ENCODE measurements around the gene METTL23.
"Not testable (repeated sequence)": the region's sequence is repeated elsewhere in the genome, so short reads cannot be mapped to it uniquely, and the experiment has no call there.

Gene METTL23

DNA sequence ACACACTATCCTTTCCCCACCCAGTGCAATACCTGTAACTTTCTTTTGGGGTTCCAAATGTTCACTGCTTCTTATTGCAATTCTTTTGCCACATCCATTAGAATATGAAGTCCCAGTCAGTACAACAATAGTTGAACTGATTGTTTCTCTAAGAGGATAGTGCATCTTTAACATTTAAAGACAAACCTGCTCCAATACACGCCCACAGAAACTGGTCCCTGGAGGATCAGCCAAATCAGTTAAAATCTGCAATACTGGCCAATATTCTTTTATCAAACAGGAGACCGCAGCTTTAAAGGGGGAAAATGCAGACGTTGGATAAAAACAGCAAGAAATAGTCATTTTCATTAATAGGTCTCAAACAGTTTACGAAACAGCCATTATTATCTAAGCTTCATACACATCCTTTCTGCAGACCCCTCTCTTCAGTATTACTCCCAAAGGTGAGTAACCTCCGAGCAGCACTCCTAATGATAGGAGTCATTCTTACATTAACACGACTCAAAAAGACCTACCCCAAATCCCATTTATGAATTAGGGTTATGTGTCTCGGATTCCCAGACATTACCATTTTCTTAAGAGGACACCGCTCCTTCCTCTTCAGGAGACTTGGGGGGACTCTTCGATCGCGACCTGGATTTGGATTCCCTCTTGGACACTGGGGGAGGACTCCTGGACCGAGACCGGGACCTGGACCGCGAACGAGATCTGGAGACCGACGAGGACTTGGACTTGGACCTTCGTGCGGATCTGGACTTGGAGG is 9.1 kb downstream of the METTL23 start:
- no peak for DNase-seq (ENCODE audit: low read depth)

DNA sequence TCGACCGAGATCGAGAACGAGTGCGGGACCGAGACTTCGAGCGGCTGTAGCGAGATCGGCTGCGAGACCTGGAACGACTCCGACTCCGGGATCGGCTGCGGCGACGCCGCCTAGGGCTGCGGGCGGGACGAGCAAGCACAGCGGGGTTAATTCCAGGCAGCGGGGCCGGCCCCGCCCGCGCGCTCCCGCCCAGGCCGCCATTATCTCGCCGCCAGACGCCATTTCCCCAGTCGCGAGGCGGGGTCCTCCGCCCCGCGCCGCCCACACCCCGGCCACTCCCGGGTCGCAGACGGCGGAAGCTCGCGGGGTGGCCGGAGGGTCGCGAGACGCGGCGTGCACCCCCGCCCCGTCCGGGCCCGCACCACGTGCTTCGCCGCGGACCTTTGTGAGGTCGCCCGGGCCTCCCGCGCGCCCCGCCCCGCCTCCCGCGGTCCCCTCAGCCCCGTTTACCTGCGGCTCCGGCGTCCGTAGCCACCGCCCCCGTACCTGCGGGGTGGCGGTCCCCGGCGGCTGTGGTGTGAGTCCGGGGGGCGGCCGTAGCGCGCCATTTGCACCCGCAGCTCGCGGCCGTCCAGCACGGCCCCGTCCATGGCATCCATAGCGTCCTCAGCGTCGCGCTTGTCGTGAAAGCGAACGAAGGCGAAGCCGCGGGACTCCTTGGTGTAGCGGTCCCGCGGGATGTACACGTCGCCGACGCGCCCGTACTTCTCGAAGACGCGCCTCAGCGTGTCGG is 9.9 kb downstream of the METTL23 start:
- no peak for DNase-seq (ENCODE audit: low read depth)

DNA sequence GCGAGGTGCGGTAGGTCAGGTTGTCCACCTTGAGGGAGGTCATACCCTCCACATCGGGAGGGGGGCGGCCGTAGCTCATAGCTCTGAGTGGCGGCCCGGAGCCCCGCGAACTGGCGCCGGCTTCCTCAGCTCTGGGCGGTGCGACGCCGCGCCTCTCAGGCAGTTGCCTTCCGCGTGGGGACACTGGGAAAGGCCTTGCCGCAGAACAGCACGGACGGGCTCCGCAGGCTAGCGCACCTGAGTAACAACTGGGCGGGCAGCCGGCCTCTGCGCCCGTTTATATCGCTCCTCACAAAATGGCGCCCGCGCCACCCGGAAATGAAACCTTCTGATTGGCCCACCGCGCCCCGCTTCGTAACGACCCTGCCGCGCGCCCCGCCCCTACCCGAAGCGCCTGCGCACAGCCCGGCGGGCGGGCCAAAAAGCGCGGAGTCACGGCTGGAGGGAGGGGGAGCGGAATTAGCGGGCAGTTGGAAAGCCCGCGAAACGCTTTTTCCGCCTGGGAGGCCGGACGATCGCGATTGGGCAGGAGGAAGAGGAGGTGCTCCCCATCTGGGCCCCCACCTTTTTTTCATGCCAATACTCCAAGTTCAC is 10.5 kb downstream of the METTL23 start, which contains the start of gene SRSF2:
Gene SRSF2, minus strand, starts transcription at position 250 of the 594 bp plus-strand sequence. Its CDS starts 171 bp downstream, at position 79.
- DNase-seq (ENCODE audit: low read depth): peak; percentile 92

DNA sequence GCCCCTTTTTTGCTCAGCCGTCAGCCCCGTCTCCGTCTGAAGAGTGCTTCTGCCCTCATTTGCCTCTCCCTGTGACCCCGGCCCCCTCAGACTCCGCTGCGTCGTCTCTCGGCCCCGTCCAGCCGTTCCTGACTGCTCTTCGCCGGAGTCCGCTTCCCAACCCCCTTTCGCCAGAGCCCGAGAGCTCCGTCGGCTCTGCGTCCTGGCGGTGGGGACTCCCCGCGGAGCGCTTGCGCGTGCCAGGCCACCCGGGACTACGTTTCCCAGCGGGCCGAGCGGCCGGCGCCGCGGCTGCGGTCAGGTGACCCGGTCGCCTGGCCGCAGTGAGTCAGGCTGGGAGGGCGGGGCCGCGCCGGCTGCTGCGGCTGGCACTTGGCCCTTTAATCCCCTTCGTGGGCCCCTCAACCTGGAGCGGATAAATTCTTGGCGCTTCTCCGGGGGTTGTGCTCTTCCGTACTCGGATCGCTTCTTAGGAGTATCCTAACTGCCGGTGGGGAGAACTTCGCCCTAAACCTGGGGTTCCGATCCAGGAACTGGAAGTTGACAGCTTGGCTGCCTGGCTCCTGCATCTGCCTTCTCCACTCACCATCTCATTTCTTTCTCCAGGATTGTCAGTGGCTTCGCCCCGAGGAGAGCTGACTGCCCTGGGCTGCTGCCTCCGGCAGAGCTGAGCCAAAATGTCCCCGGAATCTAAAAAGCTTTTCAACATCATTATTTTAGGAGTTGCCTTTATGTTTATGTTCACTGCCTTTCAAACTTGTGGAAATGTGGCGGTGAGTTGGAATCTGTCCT is 11.2 kb downstream of the METTL23 start, which contains the start of gene MFSD11:
Gene MFSD11, plus strand, starts transcription at position 444 of the 792 bp plus-strand sequence. Its CDS starts 234 bp downstream, at position 678.
- peak; percentile 76 for DNase-seq (ENCODE audit: low read depth)

DNA sequence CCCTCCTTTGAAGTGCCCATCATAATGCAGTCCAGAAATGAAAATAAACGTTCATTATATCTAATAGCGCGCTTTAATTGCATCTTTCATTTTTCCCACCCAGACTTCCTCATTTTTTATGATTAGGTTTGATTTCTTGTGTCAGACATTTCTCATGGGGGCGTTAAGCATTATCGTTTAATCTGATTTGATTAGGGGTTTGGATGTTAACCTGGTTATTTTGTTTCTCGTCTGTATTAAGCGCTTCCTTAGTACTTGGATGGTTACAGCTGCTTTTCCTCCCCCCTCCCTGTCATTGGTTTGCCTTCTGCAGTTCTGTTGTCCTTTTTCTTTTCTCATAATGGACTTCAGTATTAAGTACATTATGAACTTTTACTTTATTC is 11.8 kb downstream of the METTL23 start:
- no peak for DNase-seq (ENCODE audit: low read depth)

DNA sequence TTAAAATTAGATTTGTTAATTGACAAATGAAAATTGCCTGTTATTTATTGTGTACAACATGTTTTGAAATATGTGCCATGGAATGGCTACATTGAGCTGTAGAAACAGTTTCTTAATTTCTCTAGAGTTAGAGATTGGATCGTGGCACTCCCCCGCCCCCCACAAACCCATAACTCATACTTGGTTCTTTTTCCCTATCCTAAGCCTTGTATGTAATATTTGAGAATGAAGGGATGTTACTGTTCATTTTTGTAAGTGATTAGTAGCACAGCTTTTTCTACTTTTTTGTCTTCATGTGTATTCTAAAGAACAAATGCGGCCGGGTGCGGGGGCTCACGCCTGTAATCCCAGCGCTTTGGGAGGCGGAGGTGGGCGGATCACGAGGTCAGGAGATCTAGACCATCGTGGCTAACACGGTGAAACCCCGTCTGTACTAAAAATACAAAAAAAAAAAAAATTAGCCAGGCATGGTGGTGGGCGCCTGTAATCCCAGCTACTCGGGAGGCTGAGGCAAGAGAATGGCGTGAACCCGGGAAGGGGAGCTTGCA is 13.0 kb downstream of the METTL23 start:
- DNase-seq (ENCODE audit: low read depth): not testable (repeated sequence)

DNA sequence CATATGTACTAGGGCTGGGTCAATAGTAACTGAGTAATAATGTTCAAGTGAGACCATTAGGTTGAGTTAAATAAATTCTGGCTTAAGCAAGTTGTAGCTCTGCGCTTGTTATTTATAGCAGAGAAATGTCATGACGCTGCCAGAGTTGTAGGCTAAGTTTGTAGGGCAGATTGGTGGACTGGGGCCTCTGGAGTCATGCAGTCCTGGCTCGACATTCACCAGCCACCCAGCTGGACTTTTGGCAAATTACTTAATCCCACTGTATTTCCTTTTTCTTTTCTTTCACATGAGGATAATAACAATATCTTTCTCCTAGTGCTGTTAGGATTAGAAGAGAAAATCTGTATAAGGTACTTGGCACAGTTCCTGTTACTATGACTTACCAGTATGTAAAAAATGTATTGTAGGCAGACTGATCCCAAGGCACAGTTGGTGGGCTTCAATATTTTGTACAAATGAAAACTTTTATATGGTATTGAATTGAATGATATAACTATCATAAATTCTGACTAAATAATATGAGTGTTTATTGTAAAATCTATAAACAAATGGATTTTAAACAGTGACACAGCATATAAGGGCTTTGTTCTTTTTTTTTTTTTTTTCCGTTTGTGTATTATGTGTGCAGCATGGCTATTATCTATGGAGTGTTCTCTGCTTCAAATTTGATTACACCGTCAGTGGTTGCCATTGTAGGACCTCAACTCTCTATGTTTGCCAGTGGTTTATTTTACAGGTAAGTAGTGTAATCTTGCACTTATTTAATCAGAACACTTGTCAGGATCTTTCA is 13.9 kb downstream of the METTL23 start:
- no peak for DNase-seq (ENCODE audit: low read depth)

DNA sequence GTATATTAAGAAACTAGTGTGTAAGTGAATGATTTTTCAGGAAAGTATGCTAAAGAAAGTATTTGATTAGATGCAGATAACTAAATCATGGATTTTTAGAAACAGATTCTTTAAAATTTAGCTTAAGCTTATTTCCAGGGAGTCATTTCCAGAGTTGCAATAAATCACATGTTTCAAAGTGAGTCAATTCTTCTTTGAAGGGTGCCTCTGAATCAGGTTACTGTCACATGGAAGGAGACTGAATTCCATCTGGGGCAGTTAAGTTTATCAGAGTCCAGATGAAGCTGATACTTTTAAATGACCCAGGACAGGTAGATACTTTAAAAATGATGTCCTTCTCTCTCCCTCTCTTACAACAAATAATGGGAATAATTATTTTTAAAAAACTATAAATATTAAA is 16.3 kb downstream of the METTL23 start:
- no peak for DNase-seq (ENCODE audit: low read depth)

DNA sequence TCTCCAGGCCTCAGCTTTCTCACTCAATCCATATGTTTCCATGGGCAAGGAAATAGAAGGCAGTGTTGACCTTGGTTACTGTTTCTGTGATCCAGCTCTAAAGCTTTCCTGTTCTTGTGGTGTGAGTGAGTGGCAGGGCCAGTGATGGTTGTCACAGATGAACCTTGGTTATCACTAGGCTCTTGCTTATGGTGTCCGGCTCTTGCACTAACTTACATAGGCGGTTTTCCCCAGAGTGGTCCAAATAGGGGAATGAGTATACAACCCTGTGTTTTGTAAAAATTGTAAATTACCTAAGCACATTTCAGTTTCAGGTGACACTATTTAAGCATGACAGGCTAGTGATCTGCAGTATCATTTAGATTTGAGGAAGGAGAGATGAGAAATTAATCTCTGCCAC is 18.1 kb downstream of the METTL23 start:
- DNase-seq (ENCODE audit: low read depth): no peak

DNA sequence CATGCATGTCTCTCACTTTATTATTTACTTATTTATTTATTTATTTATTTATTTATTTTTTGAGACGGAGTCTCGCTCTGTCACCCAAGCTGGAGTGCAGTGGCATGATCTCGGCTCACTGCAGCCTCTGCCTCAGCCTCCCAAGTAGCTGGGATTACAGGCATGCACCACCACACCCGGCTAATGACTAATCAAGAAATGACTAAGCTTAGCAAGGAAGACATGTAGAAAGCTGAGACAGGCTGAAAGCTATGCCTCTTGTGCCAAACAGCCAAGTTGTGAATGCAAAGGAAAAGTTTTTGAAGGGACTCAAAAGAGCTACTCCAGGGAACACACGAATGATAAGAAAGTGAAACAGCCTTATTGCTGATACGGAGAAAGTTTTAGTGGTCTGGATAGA is 19.1 kb downstream of the METTL23 start:
- DNase-seq (ENCODE audit: low read depth): not testable (repeated sequence)

DNA sequence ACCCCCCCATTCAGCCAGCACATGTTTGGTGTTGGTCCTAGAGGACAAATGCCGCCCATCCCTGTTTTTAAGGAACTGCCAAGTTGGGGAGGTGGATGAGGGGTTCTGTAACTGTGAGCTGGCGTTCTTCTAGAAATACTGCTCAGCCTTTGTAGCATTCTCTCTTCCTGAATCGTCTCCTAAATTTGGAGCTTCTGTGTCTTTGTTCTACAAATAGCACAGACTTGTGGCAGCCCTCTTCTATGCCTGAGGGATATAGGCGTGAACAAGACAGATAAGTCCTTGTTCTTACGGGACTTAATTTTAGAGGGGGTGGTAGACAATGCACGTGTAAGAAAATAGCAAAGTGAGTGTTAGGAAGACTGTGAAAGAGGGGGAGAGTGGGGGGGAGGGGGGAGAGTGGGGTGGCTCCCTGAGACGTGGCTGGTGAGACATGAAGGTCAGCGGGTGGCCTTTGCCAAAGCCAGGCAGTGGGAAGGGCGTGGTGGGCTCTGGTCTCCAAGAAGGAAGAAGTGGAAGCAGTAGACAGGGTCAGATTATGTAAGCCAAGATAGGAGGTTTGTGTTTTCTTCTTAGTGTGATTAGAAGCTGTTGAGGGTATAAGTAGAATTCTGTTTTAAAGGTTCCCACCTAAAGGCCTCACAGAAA is 21.2 kb downstream of the METTL23 start:
- no peak for DNase-seq (ENCODE audit: low read depth)

DNA sequence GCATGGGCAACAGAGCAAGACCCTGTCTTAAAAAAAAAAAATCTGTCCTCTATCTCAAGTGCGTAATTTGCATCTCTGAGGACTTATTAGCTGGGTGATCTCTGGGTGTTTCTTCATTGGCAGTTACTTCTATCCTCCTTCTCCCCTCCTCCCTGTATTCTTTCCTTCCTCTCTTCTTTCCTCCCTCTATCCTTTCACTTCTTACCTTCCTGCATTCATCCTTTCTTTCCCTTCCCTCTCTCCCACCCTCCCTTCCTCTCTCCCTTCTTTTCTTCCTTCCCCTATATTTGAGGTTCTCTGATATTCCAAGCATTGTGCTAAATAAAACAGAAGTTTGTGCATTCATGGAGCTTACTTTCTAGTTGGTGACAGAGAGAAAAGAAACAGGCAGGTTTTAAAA is 22.0 kb downstream of the METTL23 start:
- no peak for DNase-seq (ENCODE audit: low read depth)

DNA sequence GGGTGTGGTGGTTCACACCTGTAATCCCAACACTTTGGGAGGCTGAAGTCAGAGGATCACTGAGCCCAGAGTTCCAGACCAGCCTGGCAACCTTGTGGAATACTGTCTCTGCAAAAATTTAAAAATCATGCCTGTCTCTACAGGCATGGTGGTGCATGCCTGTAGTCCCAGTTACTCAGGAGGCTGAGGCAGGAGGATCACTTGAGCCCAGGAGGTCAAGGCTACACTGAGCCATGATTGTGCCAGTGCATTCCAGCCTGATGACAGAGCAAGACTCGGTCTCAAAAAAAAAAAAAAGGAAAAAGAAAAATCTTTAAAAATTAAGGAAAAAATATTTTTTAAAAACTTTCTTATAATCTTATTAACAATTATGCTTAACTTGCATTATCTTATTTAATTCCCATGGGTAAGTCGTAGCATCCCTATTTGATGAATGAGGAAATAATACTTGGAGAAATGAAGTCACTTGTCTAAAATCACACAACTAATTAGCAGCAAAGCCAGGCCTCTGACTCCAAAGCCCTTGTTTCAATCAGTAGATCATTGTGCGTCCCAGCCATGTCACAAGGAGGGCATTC is 24.9 kb downstream of the METTL23 start:
- DNase-seq (ENCODE audit: low read depth): no peak

DNA sequence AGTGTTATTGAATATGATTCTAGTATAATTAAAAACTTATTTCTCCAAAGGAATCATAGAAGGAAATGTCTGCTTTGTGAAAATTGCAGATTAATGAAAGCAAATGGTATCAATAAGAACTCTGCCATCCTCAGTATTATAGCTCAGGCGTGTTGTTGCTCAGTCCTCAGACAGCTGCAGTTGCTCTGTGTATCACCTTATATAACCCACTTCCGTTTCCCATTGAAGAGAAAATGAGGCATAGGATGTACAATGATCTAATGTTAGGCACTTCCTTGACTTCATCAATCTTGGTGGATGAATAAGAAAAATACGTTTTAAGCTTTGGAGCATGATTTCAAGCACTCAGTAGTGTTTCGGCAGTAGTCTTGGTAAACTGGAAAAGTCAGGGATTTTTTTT is 25.4 kb downstream of the METTL23 start:
- no peak for DNase-seq (ENCODE audit: low read depth)

DNA sequence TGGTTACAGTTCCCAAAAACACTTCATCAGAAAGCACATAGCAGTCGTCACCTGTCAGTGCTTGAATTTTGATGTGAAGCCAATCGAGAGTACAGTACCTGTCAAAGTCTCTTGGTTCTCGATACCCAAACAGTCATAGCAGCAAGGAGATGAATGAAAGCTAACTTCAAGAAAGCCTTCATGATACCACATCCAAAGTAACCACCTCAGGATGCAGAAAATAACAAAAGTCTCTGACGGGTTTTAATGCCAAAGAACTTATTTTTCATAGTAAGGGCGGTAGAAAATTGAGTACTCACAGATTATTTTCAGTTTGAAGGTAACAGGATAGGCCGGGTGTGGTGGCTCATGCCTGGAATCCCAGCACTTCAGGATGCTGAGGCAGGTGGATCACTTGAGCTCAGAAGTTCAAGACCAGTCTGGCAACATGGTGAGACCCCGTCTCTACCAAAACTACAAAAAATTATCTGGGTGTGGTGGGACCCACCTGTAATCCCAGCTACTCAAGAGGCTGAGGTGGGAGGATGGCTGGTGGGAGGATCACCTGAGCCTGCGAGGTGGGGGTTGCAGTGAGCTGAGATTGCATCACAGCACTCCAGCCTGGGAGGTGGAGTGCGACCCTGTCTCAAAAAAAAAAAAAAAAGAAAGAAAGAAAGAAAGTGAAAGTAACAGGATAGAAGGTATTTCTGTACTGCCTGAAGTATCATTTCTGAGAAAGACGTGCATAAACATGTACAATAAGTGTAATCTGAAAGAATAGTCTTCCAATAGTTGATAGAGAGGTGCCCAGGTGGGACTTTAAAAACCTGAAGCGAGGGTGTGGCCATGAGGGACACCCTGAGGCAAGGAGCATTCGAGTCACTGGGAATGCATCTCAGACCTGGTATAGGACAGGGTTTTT is 26.7 kb downstream of the METTL23 start:
- no peak for DNase-seq (ENCODE audit: low read depth)

DNA sequence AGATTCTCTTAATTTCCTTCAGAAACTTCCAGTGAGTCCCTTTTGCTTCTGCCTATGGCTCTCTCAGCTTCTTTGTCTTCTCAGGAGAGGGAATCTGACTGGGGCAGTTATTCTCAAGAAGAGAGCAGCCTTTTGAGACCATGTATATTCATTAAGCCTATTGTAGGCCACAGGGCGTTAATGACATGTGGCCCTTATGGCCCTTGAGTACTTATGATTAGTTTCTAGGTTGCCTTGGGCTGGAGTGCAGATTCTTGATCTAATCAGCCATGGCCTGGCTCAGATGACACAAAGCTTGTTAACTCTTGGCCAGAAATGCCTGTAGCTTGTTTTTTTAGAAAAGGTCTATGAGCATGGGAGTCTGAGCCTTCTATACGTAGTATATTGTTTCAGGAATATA is 28.6 kb downstream of the METTL23 start:
- DNase-seq (ENCODE audit: low read depth): no peak

DNA sequence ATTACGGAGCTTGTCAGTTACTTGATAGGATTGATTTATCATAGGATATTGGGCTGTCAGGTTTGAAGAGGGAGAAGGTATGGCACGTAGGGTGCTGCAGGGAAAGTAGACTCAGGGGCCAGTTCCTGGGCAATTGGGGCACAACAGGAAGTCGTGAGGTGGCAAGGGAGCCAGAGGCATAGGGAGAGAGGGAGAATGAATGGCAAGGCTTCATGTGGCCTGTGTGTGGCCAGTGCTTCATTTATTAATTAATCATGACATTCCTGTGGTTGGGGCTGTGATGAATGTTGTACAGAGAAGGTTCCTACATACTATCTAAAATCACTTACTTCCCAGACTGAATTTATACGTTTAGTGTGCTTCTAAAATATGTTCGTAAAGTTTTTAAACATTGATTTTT is 30.6 kb downstream of the METTL23 start:
- no peak for DNase-seq (ENCODE audit: low read depth)

DNA sequence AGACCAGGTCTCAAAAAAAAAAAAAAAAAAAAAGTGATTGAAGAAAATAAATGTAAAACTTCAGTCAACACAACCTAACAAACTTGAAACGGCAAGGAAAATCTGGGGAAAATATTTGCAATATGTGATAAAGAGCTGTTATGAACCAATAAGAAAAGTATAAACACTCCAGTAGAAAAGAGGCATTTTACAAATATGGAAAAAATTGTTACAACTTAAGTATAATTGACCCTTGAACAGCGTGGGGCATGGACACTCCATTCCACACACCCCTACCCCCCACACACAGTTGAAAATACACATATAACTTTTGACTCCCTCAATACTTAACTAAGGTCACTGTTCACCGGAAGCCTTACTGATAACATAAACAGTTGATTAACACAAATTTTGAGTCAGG is 31.9 kb downstream of the METTL23 start:
- no peak for DNase-seq (ENCODE audit: low read depth)
